Measurements from ENCODE around the gene TSPAN18.

The TSPAN18 gene

GRCh38 chr11:44831605-44832394 is 105.0 kb downstream of the TSPAN18 start:
- DNase-seq: no peak

- no peak for DNase-seq
Measured at GRCh38 chr11:44832452-44832851, 105.7 kb downstream of the TSPAN18 start.

- no peak for DNase-seq
Measured at GRCh38 chr11:44833221-44833876, 106.6 kb downstream of the TSPAN18 start.

GRCh38 chr11:44833877-44834452 is 107.2 kb downstream of the TSPAN18 start:
- DNase-seq: no peak

GRCh38 chr11:44834846-44835245 is 108.1 kb downstream of the TSPAN18 start:
- DNase-seq: no peak

DNA sequence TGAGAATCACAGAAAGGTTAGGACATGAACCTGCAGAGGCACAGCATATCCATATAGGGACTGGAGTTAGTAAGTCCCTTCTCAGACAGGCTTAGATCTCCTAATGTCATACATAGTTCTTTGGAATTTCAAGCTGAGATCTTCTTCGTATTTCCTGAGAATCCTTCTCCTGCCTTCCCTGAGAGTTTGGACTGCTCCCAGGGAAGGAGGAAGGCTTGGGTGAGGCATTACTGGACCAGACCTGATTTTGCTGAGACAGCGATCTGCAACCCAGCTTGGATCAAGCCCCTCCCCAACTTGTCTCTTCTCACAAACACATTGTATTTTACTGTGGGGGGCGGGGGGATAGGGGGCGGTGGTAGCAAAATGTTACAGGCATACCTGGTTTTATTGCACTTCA is 108.5 kb downstream of the TSPAN18 start:
- DNase-seq: no peak

DNA sequence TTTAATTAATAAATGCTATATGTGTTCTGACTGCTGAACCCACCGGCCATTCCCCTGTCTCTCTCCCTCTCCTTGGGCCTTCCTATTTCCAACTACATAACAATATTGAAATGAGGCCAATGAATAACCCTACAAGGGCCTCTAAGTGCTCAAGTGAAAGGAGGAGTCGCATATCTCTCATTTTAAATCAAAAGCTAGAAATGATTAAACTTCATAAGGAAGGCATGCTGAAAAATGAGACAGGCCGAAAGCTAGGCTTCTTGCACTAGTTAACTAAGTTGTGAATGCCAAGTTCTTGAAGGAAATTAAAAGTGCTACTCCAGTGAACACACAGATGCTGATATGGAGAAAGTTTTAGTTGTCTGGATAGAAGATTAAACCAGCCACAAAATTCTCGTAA is 109.2 kb downstream of the TSPAN18 start:
- DNase-seq: no peak

DNA sequence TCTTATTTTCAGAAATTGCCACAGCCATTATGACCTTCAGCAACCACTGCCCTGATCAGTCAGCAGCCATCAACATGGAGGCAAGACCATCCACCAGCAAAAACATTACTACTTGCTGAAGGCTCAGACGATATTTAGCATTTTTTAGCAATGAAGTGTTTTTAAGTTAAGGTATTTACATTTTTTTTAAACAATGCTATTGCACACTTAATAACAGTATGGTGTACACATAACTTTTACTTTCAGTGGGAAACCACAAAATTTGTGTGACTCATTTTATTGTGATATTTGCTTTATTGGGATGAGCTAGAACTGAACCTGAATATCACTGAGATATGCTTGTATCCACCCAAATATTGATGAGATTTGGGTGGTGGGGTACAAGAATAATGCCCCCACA is 110.9 kb downstream of the TSPAN18 start:
- no peak for DNase-seq

- DNase-seq: no peak
Measured at GRCh38 chr11:44839458-44840084, 112.8 kb downstream of the TSPAN18 start.

GRCh38 chr11:44840085-44840478 is 113.3 kb downstream of the TSPAN18 start:
- DNase-seq: no peak

DNA sequence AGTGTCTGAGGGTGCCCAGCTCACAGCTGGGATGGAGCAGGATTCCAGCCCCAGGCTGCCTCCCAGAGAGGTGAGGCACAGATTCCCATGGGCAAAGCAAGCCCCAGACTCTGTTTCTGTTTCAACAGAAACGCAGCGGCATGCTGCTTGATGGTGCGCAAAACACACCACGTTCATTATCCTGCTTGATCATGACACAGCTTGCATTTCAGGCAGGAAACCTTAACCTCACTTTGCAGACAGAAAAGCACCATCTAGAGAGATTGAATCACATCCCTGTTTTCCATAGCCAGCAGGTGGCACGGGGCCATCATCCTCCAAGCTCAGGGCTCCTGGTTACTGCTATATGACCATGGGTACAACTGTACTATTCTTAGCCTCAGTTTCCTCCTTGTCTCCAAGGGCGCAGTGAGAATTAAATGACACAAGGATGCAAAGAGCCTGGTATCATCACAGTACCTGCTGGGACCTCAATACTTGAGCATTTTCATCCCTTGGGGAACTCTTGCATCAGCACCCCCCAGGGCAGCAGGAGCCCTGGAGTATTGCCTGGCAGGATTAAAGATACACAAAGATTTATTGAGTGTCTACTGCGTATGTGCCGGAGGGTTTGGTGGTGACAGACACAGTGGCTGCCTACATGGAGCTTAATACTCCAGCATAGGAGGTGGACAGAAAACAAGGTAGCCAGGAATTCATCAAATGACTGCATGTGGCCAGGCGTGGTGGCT is 113.9 kb downstream of the TSPAN18 start:
- DNase-seq: no peak

DNA sequence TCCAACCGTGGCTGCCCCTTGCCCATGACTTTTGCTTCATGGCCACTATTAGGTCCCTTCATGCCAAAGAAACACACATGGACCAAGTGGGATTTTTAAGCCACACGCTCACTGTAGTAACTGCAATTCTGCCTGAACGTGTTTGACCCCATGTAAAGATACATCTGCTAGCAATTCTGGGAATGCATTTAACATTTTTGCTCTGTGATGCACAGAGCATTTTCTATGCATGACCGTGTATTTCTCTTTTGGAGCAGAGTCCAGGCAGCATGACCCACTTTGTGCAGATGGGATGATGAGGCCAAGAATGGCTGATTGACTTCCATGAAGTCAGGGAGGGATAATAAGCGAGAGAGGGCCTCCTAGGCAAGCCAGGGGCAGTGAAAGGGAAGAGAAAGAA is 115.5 kb downstream of the TSPAN18 start:
- DNase-seq: no peak

- no peak for DNase-seq
Measured at GRCh38 chr11:44846852-44847251, 120.1 kb downstream of the TSPAN18 start.

DNA sequence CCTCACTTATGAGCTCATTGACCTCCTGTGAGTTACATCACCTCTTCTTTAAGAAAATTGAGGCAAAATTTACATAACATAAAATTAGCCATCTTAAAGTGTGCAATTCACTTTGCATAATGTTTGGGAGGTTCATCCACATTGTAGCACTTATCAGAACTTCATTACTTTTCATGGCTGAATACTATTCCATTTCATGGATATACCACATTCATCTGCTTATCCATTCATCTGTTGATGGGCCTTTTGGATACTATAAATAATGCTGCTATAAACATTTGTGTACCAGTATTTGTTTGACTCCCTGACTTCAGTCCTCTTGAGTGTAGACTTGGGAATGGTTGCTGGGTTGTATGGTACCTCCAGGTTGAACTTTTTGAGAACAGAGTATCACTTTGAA is 120.6 kb downstream of the TSPAN18 start:
- no peak for DNase-seq

- DNase-seq: no peak
Measured at GRCh38 chr11:44848203-44848962, 121.6 kb downstream of the TSPAN18 start.

DNA sequence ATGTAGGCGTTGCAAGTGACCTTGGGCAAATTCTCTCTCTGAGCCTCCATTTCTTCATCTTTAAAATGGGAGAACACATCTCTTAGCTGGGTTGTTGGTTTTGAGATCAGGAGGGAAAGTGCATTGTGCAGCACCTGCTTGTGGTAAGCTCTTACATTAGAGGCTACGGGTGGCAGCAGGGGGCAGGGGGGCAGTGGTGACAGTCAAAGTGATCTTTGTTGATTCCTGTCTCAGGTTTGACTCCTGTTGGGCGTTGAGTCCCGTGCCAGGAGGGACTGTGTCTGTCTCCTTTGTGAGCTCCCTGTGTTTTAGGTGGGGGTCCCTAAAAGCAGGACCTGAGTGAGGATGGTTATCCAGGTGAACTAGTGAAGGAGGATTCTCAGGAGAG is 122.2 kb downstream of the TSPAN18 start:
- no peak for DNase-seq

DNA sequence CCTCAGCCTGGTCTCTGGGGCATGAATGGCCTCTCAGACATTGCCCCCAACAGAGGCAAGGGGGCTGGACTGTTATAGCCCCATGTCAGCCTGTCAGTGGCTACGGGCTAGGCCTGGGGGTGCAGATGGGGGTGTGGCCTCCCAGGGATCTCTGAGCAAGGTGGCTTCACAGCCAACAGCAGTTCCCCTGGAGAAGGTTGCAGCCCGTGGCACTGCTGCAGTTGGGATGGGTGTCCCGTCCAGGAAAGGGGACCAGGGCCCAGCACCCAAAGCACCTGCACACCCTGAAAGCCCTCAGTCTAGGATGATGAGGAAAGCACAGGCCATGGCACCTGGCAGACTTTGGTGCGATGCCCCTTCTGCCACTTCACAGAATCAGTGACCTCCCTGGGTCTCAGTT is 122.7 kb downstream of the TSPAN18 start:
- DNase-seq: no peak

- no peak for DNase-seq
Measured at GRCh38 chr11:44849922-44850321, 123.2 kb downstream of the TSPAN18 start.

DNA sequence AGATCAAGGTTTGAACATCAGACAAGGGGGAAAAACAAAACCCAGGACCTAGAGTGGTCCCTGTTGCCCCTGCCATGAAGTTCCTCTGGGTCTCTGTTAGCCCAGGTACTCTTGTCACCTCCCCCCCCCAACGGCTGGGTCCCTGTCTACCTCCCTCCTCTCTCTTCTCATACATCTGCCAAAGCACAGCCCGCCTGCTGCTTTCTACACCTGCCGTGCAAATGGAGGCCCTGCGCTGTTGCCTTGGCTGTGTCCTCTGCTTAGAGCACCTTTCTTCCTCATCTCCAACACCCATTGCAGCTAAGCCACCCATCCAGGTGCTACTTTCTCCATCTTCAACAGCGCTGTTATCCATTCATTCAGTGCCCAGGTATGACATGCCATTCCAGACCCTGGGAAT is 124.7 kb downstream of the TSPAN18 start:
- no peak for DNase-seq

- no peak for DNase-seq
Measured at GRCh38 chr11:44852159-44852747, 125.5 kb downstream of the TSPAN18 start.

DNA sequence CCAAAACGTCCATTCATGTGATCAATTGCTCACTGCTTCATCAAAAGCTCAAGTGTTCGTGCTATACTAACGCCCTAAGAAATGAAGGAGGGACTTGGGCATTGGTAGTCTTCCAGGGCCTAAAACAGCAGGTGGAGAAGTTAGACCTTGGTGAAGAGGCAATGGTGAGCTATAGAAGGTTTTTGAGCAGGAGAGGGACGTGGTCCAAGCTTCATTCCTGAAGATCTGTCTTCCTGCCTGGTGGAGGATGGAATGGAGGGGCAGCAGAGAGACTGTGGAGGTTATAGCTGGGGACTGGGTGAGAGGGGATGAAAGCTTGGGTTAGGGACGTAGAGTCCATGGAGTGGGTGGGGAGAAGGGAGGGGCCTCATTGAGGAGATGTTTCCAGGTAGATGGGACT is 126.2 kb downstream of the TSPAN18 start:
- no peak for DNase-seq

DNA sequence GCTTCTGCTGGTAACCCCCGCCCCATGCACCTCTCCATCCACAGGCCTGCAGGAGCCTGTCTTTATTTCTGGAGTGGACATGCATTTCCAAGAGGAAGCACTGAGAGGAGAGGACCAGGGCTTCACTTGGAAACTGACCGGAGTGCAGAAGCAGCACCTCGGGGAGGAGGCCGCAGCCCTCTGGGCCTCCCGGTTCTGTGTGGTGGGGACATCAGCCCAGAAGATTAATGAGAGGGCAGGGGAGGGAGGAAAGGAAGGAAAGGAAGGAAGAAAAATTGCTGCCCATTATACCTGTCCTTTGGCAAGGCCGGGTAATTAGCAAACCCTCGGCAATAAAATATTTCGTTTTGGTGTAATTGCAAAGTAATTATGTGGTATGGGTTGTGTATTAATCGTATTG is 126.9 kb downstream of the TSPAN18 start:
- DNase-seq: no peak

Measured in NK-92 treated with Interleukin-12 subunit alpha and Interleukin-12 subunit beta, amount 100 ng/mL, for 24 hours (cell line).